SK-N-SH treated with all-trans-retinoic acid at 6 μM for 48 hours (cell line): Measurements from ENCODE around the gene TRAK2.

Experiments used
- ATAC-seq: fragments of 200-7000 bp; cut with Tn5 transposase; 3 replicates; pipeline ENCODE4 v1.9.1; 2020; ENCODE audit warnings: mild to moderate bottlenecking, moderate library complexity
- ARNTL ChIP-seq: fragments of 450-650 bp; formaldehyde crosslinking; IDR thresholded peaks from 2 replicates; pipeline ENCODE4 v1.5.0; 2020; ENCODE audit warnings: low read depth, mild to moderate bottlenecking, moderate library complexity, borderline replicate concordance
- CSDC2 ChIP-seq: fragments of 250-450 bp; sonication (Bioruptor Pico); IDR thresholded peaks from 2 replicates; pipeline ENCODE4 v1.5.0; 2020; ENCODE audit warnings: mild to moderate bottlenecking, moderate library complexity
- ESRRG ChIP-seq: fragments of 250-450 bp; sonication (Bioruptor Pico); IDR thresholded peaks from 2 replicates; pipeline ENCODE4 v1.6.1; 2021; ENCODE audit warnings: mild to moderate bottlenecking
- ISL1 ChIP-seq: fragments of 250-450 bp; sonication (Bioruptor Pico); IDR thresholded peaks from 2 replicates; pipeline ENCODE4 v2.1.2; 2022; ENCODE audit warnings: mild to moderate bottlenecking, moderate library complexity
- OSR1 ChIP-seq: fragments of 250-450 bp; sonication (Bioruptor Pico); IDR thresholded peaks from 2 replicates; pipeline ENCODE4 v1.8.0; 2022; ENCODE audit warnings: moderate library complexity, mild to moderate bottlenecking, inconsistent platforms
- POU6F1 ChIP-seq: fragments of 250-450 bp; sonication (Bioruptor Pico); IDR thresholded peaks from 2 replicates; pipeline ENCODE4 v1.8.0; 2021; ENCODE audit warnings: low read depth, mild to moderate bottlenecking, moderate library complexity, borderline replicate concordance
- PPARA ChIP-seq: fragments of 250-450 bp; sonication (Bioruptor Pico); IDR thresholded peaks from 2 replicates; pipeline ENCODE4 v1.5.0; 2020; ENCODE audit warnings: mild to moderate bottlenecking, borderline replicate concordance
- RARB ChIP-seq: fragments of 250-450 bp; sonication (Bioruptor Pico); IDR thresholded peaks from 2 replicates; pipeline ENCODE4 v1.8.0; 2021; ENCODE audit warnings: mild to moderate bottlenecking, moderate library complexity
- SNAI2 ChIP-seq: fragments of 250-450 bp; sonication (Bioruptor Pico); IDR thresholded peaks from 2 replicates; pipeline ENCODE4 v1.5.0; 2020; ENCODE audit warnings: mild to moderate bottlenecking, moderate library complexity
- TCF4 ChIP-seq: fragments of 250-450 bp; sonication (Bioruptor Pico); IDR thresholded peaks from 2 replicates; pipeline ENCODE4 v1.8.0; 2021; ENCODE audit warnings: mild to moderate bottlenecking, moderate library complexity, borderline replicate concordance
- ZC3H10 ChIP-seq: fragments of 250-450 bp; sonication (Bioruptor Pico); IDR thresholded peaks from 2 replicates; pipeline ENCODE4 v1.5.1; 2021; ENCODE audit warnings: mild to moderate bottlenecking, moderate library complexity
- ZFP30 ChIP-seq: fragments of 450-650 bp; formaldehyde crosslinking; IDR thresholded peaks from 2 replicates; pipeline ENCODE4 v1.5.0; 2022; ENCODE audit warnings: mild to moderate bottlenecking, moderate library complexity
- ZNF565 ChIP-seq: fragments of 450-650 bp; formaldehyde crosslinking; conservative IDR thresholded peaks from 2 replicates; pipeline ENCODE4 v1.5.0; 2020; ENCODE audit warnings: low read depth, mild to moderate bottlenecking, moderate library complexity
- ZNF70 ChIP-seq: fragments of 450-650 bp; formaldehyde crosslinking; IDR thresholded peaks from 2 replicates; pipeline ENCODE4 v1.5.0; 2020; ENCODE audit warnings: mild to moderate bottlenecking, moderate library complexity
- TF ChIP-seq, protein P1 (sequence below): fragments of 250-450 bp; sonication (Bioruptor Pico); IDR thresholded peaks from 2 replicates; pipeline ENCODE4 v1.5.0; 2020; ENCODE audit warnings: mild to moderate bottlenecking, moderate library complexity
- TF ChIP-seq, protein P2 (sequence below): fragments of 250-450 bp; sonication (Bioruptor Pico); IDR thresholded peaks from 2 replicates; pipeline ENCODE4 v1.8.0; 2020; ENCODE audit warnings: mild to moderate bottlenecking, moderate library complexity, borderline replicate concordance
- TF ChIP-seq, protein P3 (sequence below): fragments of 250-450 bp; sonication (Bioruptor Pico); IDR thresholded peaks from 2 replicates; pipeline ENCODE4 v1.5.1; 2021; ENCODE audit warnings: mild to moderate bottlenecking, moderate library complexity

Gene TRAK2

GRCh38 chr2:201343559-201343958, 107.7 kb downstream of the TRAK2 start:
- TF ChIP-seq RARB (CRISPR knock-in tag), result no peak
- TF ChIP-seq ZNF70 (CRISPR knock-in tag), result no peak
- TF ChIP-seq ZFP30 (CRISPR knock-in tag), result no peak
- TF ChIP-seq POU6F1 (CRISPR knock-in tag), result no peak
- no peak for TF ChIP-seq OSR1 (CRISPR knock-in tag)
- no peak for TF ChIP-seq ARNTL (CRISPR knock-in tag)
- TF ChIP-seq SNAI2 (CRISPR knock-in tag), result no peak
- TF ChIP-seq ESRRG (CRISPR knock-in tag), result no peak
- no peak for TF ChIP-seq PPARA (CRISPR knock-in tag)
- TF ChIP-seq, protein P1, sequence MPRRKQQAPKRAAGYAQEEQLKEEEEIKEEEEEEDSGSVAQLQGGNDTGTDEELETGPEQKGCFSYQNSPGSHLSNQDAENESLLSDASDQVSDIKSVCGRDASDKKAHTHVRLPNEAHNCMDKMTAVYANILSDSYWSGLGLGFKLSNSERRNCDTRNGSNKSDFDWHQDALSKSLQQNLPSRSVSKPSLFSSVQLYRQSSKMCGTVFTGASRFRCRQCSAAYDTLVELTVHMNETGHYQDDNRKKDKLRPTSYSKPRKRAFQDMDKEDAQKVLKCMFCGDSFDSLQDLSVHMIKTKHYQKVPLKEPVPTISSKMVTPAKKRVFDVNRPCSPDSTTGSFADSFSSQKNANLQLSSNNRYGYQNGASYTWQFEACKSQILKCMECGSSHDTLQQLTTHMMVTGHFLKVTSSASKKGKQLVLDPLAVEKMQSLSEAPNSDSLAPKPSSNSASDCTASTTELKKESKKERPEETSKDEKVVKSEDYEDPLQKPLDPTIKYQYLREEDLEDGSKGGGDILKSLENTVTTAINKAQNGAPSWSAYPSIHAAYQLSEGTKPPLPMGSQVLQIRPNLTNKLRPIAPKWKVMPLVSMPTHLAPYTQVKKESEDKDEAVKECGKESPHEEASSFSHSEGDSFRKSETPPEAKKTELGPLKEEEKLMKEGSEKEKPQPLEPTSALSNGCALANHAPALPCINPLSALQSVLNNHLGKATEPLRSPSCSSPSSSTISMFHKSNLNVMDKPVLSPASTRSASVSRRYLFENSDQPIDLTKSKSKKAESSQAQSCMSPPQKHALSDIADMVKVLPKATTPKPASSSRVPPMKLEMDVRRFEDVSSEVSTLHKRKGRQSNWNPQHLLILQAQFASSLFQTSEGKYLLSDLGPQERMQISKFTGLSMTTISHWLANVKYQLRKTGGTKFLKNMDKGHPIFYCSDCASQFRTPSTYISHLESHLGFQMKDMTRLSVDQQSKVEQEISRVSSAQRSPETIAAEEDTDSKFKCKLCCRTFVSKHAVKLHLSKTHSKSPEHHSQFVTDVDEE, result no peak
- no peak for TF ChIP-seq ISL1 (CRISPR knock-in tag)
- no peak for ATAC-seq

DNA sequence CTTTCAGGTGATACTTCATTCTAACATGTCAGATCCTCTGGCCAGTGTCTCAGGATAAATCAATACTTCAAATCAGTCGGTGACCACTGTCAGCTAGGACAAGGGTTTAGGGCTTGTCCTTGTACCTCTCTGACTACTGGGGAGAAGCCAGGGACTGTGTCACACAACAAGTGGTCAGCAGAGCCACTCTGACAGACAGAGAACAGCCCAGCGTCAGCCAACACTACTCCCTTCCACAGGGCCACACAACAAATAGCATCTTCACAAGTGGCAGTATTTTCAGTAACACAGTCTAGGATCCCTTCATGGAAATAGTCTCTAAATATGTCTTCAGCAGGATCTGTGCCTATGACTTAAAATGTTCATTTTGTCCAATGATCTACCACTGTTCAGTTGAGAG, 108.3 kb downstream of the TRAK2 start:
- no peak for ATAC-seq
- TF ChIP-seq ARNTL (CRISPR knock-in tag), result no peak
- TF ChIP-seq RARB (CRISPR knock-in tag), result no peak
- no peak for TF ChIP-seq SNAI2 (CRISPR knock-in tag)
- TF ChIP-seq ZNF565 (CRISPR knock-in tag), result no peak
- TF ChIP-seq ZFP30 (CRISPR knock-in tag), result no peak
- TF ChIP-seq, protein P2, sequence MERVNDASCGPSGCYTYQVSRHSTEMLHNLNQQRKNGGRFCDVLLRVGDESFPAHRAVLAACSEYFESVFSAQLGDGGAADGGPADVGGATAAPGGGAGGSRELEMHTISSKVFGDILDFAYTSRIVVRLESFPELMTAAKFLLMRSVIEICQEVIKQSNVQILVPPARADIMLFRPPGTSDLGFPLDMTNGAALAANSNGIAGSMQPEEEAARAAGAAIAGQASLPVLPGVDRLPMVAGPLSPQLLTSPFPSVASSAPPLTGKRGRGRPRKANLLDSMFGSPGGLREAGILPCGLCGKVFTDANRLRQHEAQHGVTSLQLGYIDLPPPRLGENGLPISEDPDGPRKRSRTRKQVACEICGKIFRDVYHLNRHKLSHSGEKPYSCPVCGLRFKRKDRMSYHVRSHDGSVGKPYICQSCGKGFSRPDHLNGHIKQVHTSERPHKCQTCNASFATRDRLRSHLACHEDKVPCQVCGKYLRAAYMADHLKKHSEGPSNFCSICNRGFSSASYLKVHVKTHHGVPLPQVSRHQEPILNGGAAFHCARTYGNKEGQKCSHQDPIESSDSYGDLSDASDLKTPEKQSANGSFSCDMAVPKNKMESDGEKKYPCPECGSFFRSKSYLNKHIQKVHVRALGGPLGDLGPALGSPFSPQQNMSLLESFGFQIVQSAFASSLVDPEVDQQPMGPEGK (CRISPR knock-in tag), result no peak
- TF ChIP-seq OSR1 (CRISPR knock-in tag), result no peak
- TF ChIP-seq, protein P3, sequence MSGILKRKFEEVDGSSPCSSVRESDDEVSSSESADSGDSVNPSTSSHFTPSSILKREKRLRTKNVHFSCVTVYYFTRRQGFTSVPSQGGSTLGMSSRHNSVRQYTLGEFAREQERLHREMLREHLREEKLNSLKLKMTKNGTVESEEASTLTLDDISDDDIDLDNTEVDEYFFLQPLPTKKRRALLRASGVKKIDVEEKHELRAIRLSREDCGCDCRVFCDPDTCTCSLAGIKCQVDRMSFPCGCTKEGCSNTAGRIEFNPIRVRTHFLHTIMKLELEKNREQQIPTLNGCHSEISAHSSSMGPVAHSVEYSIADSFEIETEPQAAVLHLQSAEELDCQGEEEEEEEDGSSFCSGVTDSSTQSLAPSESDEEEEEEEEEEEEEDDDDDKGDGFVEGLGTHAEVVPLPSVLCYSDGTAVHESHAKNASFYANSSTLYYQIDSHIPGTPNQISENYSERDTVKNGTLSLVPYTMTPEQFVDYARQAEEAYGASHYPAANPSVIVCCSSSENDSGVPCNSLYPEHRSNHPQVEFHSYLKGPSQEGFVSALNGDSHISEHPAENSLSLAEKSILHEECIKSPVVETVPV (CRISPR knock-in tag), result no peak
- TF ChIP-seq CSDC2, result no peak

DNA sequence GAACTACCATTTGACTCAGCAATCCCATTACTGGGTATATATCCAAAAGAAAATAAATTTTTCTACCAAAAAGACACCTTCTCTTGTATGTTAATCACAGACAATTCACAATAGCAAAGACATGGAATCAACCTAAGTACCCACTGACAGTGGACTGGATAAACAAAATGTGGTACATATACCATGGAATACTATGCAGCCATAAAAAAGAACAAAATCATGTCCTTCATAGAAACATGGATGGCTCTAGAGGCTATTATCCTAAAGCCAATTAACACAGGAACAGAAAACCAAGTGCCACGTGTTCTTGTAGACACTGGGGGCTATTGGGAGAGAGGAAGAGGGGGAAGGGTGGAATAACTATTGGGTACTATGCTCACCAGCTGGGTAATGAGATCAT, 121.8 kb downstream of the TRAK2 start:
- ATAC-seq, result no peak
- TF ChIP-seq ARNTL (CRISPR knock-in tag), result no peak
- no peak for TF ChIP-seq ESRRG (CRISPR knock-in tag)
- TF ChIP-seq ZC3H10, result no peak
- TF ChIP-seq, all 23 proteins: peak for 0

- ATAC-seq, result no peak
- TF ChIP-seq TCF4 (CRISPR knock-in tag) (no peak), ZNF70 (CRISPR knock-in tag) (no peak), OSR1 (CRISPR knock-in tag) (no peak), PPARA (CRISPR knock-in tag) (no peak), POU6F1 (CRISPR knock-in tag) (no peak)
These were observed 123.6 kb downstream of the TRAK2 start for GRCh38 chr2:201327678-201328077.
